Measurements from ENCODE around the gene UGT2B17. TPM values are rescaled to one million over a fixed set of nuclear protein-coding genes. Genes with fewer than 3 reads are reported as not detected.
"Not testable (repeated sequence)": the region's sequence is repeated elsewhere in the genome, so short reads cannot be mapped to it uniquely, and the experiment has no call there.

Gene UGT2B17
- polyA plus RNA-seq, 1 experiment: not detected

- POLR2A ChIA-PET: no interaction called here
- Histone ChIP-seq H3K27ac (ENCODE audit: low read depth, low read length) (no peak overlapping the region), H3K27me3 (ENCODE audit: control insufficient read depth, insufficient read depth, low read length) (no peaks in the 10 kb centered on the region), H3K4me3 (ENCODE audit: low read depth, low read length) (no peak overlapping the region), H3K9me3 (ENCODE audit: control insufficient read depth, insufficient read depth, low read length) (peaks cover 15% of the 10 kb centered on the region)
- CTCF ChIA-PET: no interaction called here
- DNase-seq (ENCODE audit: low read depth, low spot score): no peak
- TF ChIP-seq, protein P1, sequence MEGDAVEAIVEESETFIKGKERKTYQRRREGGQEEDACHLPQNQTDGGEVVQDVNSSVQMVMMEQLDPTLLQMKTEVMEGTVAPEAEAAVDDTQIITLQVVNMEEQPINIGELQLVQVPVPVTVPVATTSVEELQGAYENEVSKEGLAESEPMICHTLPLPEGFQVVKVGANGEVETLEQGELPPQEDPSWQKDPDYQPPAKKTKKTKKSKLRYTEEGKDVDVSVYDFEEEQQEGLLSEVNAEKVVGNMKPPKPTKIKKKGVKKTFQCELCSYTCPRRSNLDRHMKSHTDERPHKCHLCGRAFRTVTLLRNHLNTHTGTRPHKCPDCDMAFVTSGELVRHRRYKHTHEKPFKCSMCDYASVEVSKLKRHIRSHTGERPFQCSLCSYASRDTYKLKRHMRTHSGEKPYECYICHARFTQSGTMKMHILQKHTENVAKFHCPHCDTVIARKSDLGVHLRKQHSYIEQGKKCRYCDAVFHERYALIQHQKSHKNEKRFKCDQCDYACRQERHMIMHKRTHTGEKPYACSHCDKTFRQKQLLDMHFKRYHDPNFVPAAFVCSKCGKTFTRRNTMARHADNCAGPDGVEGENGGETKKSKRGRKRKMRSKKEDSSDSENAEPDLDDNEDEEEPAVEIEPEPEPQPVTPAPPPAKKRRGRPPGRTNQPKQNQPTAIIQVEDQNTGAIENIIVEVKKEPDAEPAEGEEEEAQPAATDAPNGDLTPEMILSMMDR (IDR thresholded peaks at IDR 0.05; ENCODE audit: low read depth, low read length): no peak
These were observed 1.5 kb upstream of the UGT2B17 start for GRCh38 chr4:68577590-68577989.

GRCh38 chr4:68575636-68576035, 486 bp downstream of the UGT2B17 start:
- POLR2A ChIA-PET; H3K4me3 ChIP-seq (ENCODE audit: low read depth, low read length); H3K27me3 ChIP-seq (ENCODE audit: control insufficient read depth, insufficient read depth, low read length); H3K27ac ChIP-seq (ENCODE audit: low read depth, low read length); CTCF ChIA-PET; H3K9me3 ChIP-seq (ENCODE audit: control insufficient read depth, insufficient read depth, low read length); DNase-seq (ENCODE audit: low read depth, low spot score): not testable (repeated sequence)

DNA sequence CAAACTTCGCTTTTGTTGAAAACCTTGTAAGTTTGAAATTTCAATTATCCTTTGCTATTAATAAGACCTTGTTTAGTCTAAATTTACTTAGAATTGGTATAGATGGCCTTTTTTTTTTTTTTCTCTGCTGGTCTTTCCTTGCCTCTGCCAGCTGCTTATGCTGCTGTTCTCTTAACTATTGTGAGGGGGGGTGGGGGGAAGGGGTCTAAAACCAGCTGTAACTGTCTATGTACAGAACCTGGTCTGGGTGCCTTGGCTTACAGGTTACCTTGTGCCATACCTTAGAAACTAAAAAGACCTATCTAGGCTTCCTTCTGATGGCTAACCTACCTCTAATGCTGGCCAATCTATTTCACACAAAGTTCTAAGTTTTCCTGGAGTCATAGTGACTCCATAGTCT, 1.0 kb downstream of the UGT2B17 start:
- no peak overlapping the region for H3K4me3 ChIP-seq (ENCODE audit: low read depth, low read length)
- peaks cover 5% of the 10 kb centered on the region for H3K9me3 ChIP-seq (ENCODE audit: control insufficient read depth, insufficient read depth, low read length)
- H3K27ac ChIP-seq (ENCODE audit: low read depth, low read length): no peak overlapping the region
- DNase-seq (ENCODE audit: low read depth, low spot score): no peak
- POLR2A ChIA-PET: no interaction called here
- TF ChIP-seq, protein P1 (IDR thresholded peaks at IDR 0.05; ENCODE audit: low read depth, low read length): no peak
- CTCF ChIA-PET: no interaction called here
- no peaks in the 10 kb centered on the region for H3K27me3 ChIP-seq (ENCODE audit: control insufficient read depth, insufficient read depth, low read length)

GRCh38 chr4:68572653-68573170, 3.4 kb downstream of the UGT2B17 start:
- H3K27me3 ChIP-seq (ENCODE audit: control insufficient read depth, insufficient read depth, low read length): no peaks in the 10 kb centered on the region
- ChIA-PET CTCF (no interaction called here), POLR2A (no interaction called here)
- no peak overlapping the region for H3K4me3 ChIP-seq (ENCODE audit: low read depth, low read length)
- TF ChIP-seq, protein P1 (IDR thresholded peaks at IDR 0.05; ENCODE audit: low read depth, low read length): no peak
- H3K27ac ChIP-seq (ENCODE audit: low read depth, low read length): no peak overlapping the region
- H3K9me3 ChIP-seq (ENCODE audit: control insufficient read depth, insufficient read depth, low read length): no peaks in the 10 kb centered on the region; the same call in 1 of the 2 replicates
- DNase-seq (ENCODE audit: low read depth, low spot score): no peak

GRCh38 chr4:68570122-68570507, 6.0 kb downstream of the UGT2B17 start:
- H3K9me3 ChIP-seq (ENCODE audit: control insufficient read depth, insufficient read depth, low read length): no peaks in the 10 kb centered on the region
- TF ChIP-seq, protein P1 (IDR thresholded peaks at IDR 0.05; ENCODE audit: low read depth, low read length): no peak
- CTCF ChIA-PET: no interaction called here
- H3K27ac ChIP-seq (ENCODE audit: low read depth, low read length): no peak overlapping the region
- no peaks in the 10 kb centered on the region for H3K27me3 ChIP-seq (ENCODE audit: control insufficient read depth, insufficient read depth, low read length)
- POLR2A ChIA-PET: no interaction called here
- H3K4me3 ChIP-seq (ENCODE audit: low read depth, low read length): no peak overlapping the region
- no peak for DNase-seq (ENCODE audit: low read depth, low spot score)
